GM21423 (cell line): Measurements from ENCODE around the gene FAAP20.

Experiments used
- ATAC-seq: cut with Tn5 transposase; IDR thresholded peaks from one replicate; pipeline ENCODE4 v1.9.1; 2021; ENCODE audit warnings: mild to moderate bottlenecking, moderate library complexity; ENCODE audit not compliant: unreplicated experiment

Gene FAAP20

GRCh38 chr1:2180297-2181245 is 14.0 kb downstream of the FAAP20 start:
- no peak for ATAC-seq

GRCh38 chr1:2179283-2180013 is 15.1 kb downstream of the FAAP20 start:
- ATAC-seq = no peak

- ATAC-seq = no peak
Measured at GRCh38 chr1:2178875-2179274, 15.7 kb downstream of the FAAP20 start.

GRCh38 chr1:2177946-2178538 is 16.5 kb downstream of the FAAP20 start:
- no peak for ATAC-seq

DNA sequence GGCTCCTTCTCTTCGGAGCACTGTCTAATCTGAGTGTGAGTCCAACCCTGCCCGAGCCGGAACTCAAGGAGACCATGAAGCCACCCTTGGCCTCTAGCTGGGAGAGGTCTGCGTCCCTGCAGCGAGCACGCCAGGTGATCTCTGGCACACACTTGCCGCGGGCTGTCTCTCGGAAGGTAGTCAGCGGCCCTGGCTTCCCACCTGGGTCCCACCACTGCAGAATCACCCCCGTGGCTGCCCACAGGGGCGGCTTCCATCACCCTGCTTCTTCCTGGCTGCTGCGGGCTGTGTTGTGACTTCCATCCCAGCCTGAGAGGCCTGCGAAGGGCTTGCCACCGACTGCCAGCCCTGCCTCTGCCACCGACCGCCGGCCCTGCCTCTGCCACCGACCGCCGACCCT is 17.0 kb downstream of the FAAP20 start:
- ATAC-seq = no peak

GRCh38 chr1:2176615-2177014 is 18.0 kb downstream of the FAAP20 start:
- ATAC-seq = no peak

DNA sequence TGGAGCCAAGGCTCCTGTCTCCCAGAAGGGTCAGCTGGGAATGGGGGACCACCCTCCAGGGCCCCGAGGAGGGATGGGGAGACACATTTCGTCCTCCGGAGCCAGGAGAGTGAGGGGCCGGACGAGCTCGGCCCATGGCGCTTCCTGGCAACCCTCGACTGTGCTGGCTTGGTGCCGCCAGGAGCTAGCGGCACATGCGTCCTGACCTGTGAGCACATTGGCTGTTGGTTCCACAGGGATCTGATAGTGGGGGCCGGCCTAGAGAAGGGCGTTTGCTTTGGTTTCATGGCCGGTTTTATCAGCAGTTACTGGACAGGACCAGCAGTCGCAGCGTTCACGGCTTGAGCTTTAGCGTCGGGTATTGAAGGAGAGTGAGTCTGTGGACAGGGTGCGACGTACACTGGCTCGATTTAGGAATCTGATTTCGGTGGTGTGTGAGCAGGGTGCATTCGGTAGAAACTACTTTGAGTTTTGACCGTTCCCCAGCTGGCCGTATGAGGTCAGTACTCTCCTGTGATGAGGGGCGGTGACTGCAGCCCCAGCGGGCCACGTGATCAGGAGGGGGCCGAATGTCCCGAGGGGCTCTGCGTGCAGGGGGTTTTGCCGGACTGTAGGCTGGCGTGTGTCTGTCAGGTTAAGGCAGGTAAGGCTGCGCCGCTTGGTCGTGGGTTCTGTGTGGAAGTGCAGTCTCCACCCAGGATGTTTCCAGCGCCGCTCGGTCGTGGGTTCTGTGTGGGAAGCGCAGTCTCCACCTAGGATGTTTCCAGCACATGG is 18.7 kb downstream of the FAAP20 start:
- ATAC-seq = no peak

- no peak for ATAC-seq
Measured at GRCh38 chr1:2175055-2175414, 19.5 kb downstream of the FAAP20 start.

GRCh38 chr1:2174348-2175054 is 20.1 kb downstream of the FAAP20 start:
- ATAC-seq = no peak

- ATAC-seq = no peak
Measured at GRCh38 chr1:2173546-2174347, 20.8 kb downstream of the FAAP20 start.

DNA sequence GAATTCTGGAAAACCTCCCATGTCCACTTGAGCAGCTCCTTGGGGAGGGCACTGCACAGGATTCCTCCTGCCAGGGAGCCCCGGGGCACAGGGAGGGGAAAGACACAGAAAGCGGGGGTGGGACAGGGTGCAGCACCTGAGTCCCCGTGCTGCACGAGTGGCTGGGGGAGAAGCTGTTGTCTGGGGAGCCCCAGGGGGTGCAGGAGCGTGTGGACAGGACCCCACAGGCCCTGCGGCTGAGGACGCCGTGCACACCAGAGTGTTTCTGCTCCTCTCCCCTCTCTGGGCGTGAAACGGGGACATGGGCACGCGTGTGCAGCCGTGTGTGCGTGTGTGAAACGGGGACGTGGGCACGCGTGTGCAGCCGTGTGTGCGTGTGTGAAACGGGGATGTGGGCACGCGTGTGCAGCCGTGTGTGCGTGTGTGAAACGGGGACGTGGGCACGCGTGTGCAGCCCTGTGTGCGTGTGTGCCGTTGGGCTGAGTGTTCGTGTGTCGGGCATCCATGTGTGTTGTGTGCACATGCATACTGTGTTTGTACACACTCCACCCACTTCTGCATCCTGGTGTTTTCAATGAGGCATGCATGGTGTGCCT is 21.9 kb downstream of the FAAP20 start:
- no peak for ATAC-seq

DNA sequence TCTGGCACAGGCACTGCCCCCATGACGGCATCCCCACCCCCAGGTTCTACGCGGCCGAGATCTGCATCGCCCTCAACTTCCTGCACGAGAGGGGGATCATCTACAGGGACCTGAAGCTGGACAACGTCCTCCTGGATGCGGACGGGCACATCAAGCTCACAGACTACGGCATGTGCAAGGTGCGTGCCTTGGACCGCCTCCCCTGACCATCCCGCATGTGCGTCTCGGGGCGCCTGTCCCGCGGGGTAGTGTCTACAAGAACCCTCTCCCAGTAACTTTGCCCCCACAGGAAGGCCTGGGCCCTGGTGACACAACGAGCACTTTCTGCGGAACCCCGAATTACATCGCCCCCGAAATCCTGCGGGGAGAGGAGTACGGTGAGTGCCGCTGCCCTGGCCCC is 22.6 kb downstream of the FAAP20 start:
- ATAC-seq = no peak

- no peak for ATAC-seq
Measured at GRCh38 chr1:2170211-2170610, 24.4 kb downstream of the FAAP20 start.

DNA sequence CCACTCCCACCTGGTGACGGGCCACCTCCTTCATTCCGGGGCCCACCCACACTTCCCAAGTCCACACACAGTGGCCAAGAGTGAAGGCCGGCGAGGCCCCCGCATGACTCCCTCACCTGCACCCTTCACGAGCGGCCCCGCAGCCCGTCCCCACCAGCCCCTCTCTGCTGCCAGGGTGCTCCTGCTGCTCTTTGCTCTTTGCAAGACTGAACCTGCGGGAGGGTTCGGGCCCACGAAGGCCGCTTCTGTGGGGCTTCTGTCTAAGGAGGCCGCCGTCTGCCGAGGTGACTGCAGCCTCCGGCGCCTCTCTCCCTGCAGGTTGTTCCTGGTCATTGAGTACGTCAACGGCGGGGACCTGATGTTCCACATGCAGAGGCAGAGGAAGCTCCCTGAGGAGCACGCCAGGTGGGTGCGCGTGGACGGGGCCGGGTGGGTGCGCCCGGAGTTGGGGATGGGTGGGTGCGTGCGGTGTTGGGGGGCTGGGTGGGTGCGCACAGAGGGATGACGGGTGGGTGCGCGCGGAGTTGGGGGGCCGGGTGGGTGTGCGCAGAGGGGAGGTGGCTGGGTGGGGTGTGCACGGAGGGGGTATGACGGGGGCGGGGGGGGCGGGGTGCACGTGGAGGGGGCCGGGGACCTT is 25.3 kb downstream of the FAAP20 start:
- no peak for ATAC-seq

GRCh38 chr1:2168535-2168934 is 26.0 kb downstream of the FAAP20 start:
- ATAC-seq = no peak

DNA sequence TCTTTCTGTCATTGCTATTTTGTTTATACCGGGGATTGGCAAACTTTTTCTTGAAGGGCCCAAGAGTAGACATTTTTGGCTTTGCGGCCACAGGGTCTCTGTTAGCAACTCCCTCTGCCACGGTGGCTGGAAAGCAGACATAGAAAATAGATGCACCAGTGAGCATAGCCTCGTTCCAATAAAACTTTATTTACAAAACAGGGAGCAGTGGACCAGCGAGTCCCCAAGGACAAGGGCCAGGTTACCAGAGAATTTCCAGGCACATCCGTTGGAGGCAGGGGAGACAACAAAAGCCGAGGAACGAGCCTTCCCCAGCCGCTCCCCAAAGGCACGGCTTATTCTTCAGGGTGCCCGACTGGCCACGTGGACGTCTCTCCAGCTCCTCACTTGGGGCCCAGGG is 26.5 kb downstream of the FAAP20 start:
- no peak for ATAC-seq

DNA sequence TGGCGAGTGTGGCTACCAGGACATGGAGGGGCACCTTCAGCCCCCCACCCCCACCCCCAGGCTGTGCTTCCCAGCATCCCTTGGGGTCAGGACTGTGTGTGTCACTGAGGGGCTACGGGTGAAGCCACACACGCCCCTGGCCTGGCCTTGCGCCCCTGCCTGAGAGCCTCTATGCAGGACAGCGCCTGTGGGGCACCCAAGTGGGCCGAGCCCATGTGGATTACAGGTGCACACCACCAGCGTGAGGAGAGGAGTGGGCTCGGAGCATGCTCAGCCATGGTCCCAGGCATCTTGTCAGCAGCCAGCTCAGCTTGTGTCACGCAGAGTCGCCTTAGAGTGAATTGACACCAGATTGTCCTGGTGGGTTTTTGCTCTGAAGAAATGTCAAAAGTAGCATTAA is 27.9 kb downstream of the FAAP20 start:
- no peak for ATAC-seq

DNA sequence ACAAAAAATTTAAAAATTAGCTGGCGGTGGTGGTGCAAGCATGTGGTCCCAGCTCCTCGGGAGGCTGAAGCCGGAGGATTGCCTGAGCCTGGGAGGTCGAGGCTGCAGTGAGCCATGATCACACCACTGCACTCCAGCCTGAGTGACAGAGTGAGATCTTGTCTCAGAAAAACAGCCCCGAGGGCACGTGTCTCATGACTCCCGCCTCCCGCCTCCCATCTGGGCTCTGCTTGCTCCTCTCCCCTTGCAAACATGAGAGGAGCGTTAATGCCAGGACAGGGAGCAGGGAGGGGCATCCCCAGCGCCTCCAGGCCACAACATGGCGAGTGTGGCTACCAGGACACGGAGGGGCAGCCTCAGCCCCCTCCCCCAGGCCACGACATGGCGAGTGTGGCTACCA is 28.3 kb downstream of the FAAP20 start:
- ATAC-seq = no peak

GRCh38 chr1:2165646-2166045 is 28.9 kb downstream of the FAAP20 start:
- no peak for ATAC-seq
